Measurements from ENCODE around the gene RCOR3.

- TF ChIP-seq, protein P1, sequence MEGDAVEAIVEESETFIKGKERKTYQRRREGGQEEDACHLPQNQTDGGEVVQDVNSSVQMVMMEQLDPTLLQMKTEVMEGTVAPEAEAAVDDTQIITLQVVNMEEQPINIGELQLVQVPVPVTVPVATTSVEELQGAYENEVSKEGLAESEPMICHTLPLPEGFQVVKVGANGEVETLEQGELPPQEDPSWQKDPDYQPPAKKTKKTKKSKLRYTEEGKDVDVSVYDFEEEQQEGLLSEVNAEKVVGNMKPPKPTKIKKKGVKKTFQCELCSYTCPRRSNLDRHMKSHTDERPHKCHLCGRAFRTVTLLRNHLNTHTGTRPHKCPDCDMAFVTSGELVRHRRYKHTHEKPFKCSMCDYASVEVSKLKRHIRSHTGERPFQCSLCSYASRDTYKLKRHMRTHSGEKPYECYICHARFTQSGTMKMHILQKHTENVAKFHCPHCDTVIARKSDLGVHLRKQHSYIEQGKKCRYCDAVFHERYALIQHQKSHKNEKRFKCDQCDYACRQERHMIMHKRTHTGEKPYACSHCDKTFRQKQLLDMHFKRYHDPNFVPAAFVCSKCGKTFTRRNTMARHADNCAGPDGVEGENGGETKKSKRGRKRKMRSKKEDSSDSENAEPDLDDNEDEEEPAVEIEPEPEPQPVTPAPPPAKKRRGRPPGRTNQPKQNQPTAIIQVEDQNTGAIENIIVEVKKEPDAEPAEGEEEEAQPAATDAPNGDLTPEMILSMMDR (IDR thresholded peaks at IDR 0.05) = no peak
- TF ChIP-seq POLR2A (IDR thresholded peaks at IDR 0.05) = no peak
Measured at GRCh38 chr1:211309617-211310016, 50.5 kb downstream of the RCOR3 start.
